ENCODE data around the gene ANKS1B. TPM values are rescaled to one million over a fixed set of nuclear protein-coding genes. Genes with fewer than 3 reads are reported as not detected.
"Not testable (repeated sequence)": the region's sequence is repeated elsewhere in the genome, so short reads cannot be mapped to it uniquely, and the experiment has no call there.

Gene ANKS1B
- total RNA-seq, result 1.9 TPM
- long read RNA-seq, partial matches to known transcripts, result 0 of 1 reads
- long read RNA-seq, other reads (novel, unspliced or antisense), result 1 of 1 reads

- DNase-seq (ENCODE audit: low spot score), result no peak
- intact Hi-C loops (cut with DNase I), result no loop called here
Observed at GRCh38 chr12:99984271-99985128, at the start of gene ANKS1B. ANKS1B (minus strand) TSS chr12:99984936; CDS start chr12:99984237, 699 bp downstream.

- no peak for DNase-seq (ENCODE audit: low spot score)
- intact Hi-C loops (cut with DNase I), result no loop called here
Observed at GRCh38 chr12:100031836-100032235, 47.1 kb upstream of the ANKS1B start.

GRCh38 chr12:100027671-100028070 lies 42.9 kb upstream of the ANKS1B start:
- no peak for DNase-seq (ENCODE audit: low spot score)
- intact Hi-C loops (cut with DNase I), result no loop called here

GRCh38 chr12:100026241-100026640 lies 41.5 kb upstream of the ANKS1B start:
- intact Hi-C loops (cut with DNase I), result no loop called here
- DNase-seq (ENCODE audit: low spot score), result no peak

GRCh38 chr12:100024974-100025555 lies 40.3 kb upstream of the ANKS1B start:
- intact Hi-C loops (cut with DNase I), result no loop called here

GRCh38 chr12:100020370-100020769 lies 35.6 kb upstream of the ANKS1B start:
- intact Hi-C loops (cut with DNase I), result no loop called here

More at GRCh38 chr12:100024974-100025555, 40.3 kb upstream of the ANKS1B start:
- no peak for DNase-seq (ENCODE audit: low spot score)

GRCh38 chr12:100017056-100017455 lies 32.3 kb upstream of the ANKS1B start:
- no peak for DNase-seq (ENCODE audit: low spot score)
- intact Hi-C loops (cut with DNase I), result no loop called here

More at GRCh38 chr12:100020370-100020769, 35.6 kb upstream of the ANKS1B start:
- no peak for DNase-seq (ENCODE audit: low spot score)

GRCh38 chr12:100016304-100016703 lies 31.6 kb upstream of the ANKS1B start:
- intact Hi-C loops (cut with DNase I); DNase-seq (ENCODE audit: low spot score): not testable (repeated sequence)

- intact Hi-C loops (cut with DNase I); DNase-seq (ENCODE audit: low spot score): not testable (repeated sequence)
Observed at GRCh38 chr12:100005846-100006245, 21.1 kb upstream of the ANKS1B start.

- intact Hi-C loops (cut with DNase I), result no loop called here
- no peak for DNase-seq (ENCODE audit: low spot score)
Observed at GRCh38 chr12:99997806-99998205, 13.1 kb upstream of the ANKS1B start.

- intact Hi-C loops (cut with DNase I), result no loop called here
Observed at GRCh38 chr12:99996095-99996494, 11.4 kb upstream of the ANKS1B start.

GRCh38 chr12:99985631-99986030 lies 895 bp upstream of the ANKS1B start:
- no peak for DNase-seq (ENCODE audit: low spot score)
- intact Hi-C loops (cut with DNase I), result no loop called here

More at GRCh38 chr12:99996095-99996494, 11.4 kb upstream of the ANKS1B start:
- DNase-seq (ENCODE audit: low spot score), result no peak

GRCh38 chr12:99985129-99985570 lies 414 bp upstream of the ANKS1B start:
- DNase-seq (ENCODE audit: low spot score), result no peak
- intact Hi-C loops (cut with DNase I), result no loop called here

GRCh38 chr12:99983456-99984258 lies 1.1 kb downstream of the ANKS1B start:
- no peak for DNase-seq (ENCODE audit: low spot score)
- intact Hi-C loops (cut with DNase I), result no loop called here

- intact Hi-C loops (cut with DNase I), result no loop called here
- no peak for DNase-seq (ENCODE audit: low spot score)
Observed at GRCh38 chr12:99981639-99982190, 3.0 kb downstream of the ANKS1B start.

GRCh38 chr12:99979471-99979870 lies 5.3 kb downstream of the ANKS1B start:
- intact Hi-C loops (cut with DNase I), result no loop called here
- DNase-seq (ENCODE audit: low spot score), result no peak

- DNase-seq (ENCODE audit: low spot score), result no peak
- intact Hi-C loops (cut with DNase I), result no loop called here
Observed at GRCh38 chr12:99978152-99978551, 6.6 kb downstream of the ANKS1B start.

GRCh38 chr12:99977550-99977949 lies 7.2 kb downstream of the ANKS1B start:
- intact Hi-C loops (cut with DNase I), result no loop called here
- DNase-seq (ENCODE audit: low spot score), result no peak

- DNase-seq (ENCODE audit: low spot score), result no peak
- intact Hi-C loops (cut with DNase I), result no loop called here
Observed at GRCh38 chr12:99976762-99977161, 8.0 kb downstream of the ANKS1B start.

GRCh38 chr12:99975321-99975720 lies 9.4 kb downstream of the ANKS1B start:
- no peak for DNase-seq (ENCODE audit: low spot score)
- intact Hi-C loops (cut with DNase I), result no loop called here
